Prostate gland (tissue), 2 donors: Measurements from ENCODE around the gene AKAP10.
"Not testable (repeated sequence)": the region's sequence is repeated elsewhere in the genome, so short reads cannot be mapped to it uniquely, and the experiment has no call there.

Experiments
- POLR2A ChIP-seq: fragments of 450-650 bp; IDR thresholded peaks from one replicate; pipeline ENCODE4 v1.6.1; 2016; ENCODE audit warnings: antibody characterized with exemption, mild to moderate bottlenecking
- POLR2AphosphoS5 ChIP-seq: sonication (generic); formaldehyde crosslinking; IDR thresholded peaks from one replicate; pipeline ENCODE4 v1.6.1; 2017; ENCODE audit warnings: antibody characterized with exemption
- TF ChIP-seq, protein P1 (sequence below), 4 experiments: fragments of 200-600 bp in 2 of 4; fragments of 450-650 bp in 2 of 4; sonication (generic) in 2 of 4; IDR thresholded peaks; 1 replicate in 3 of 4; 2 replicates in 1 of 4; pipeline ENCODE4 v1.5.1; 2016 to 2019; ENCODE audit warnings: antibody characterized with exemption in 4 of 4, mild to moderate bottlenecking in 2 of 4, moderate library complexity in 2 of 4

DNA sequence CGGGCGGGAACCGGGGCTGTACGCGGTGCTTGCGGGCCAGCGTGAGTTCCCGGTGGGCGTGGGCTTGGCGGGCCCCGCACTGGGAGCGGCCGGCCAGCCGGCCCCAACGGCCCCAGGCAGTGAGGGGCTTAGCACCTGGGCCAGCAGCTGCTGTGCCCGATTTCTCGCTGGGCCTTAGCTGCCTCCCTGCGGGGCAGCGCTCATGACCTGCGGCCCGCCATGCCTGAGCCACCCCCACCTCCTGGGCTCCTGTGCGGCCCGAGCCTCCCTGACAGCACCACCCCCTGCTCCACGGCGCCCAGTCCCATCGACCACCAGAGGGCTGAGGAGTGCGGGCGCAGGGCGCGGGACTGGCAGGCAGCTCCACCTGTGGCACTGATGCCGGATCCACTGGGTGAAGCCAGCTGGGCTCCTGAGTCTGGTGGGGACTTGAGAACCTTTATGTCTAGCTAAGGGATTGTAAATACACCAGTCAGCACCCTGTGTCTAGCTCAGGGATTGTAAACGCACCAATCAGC is 38.9 kb upstream of the AKAP10 start:
- TF ChIP-seq, protein P1, sequence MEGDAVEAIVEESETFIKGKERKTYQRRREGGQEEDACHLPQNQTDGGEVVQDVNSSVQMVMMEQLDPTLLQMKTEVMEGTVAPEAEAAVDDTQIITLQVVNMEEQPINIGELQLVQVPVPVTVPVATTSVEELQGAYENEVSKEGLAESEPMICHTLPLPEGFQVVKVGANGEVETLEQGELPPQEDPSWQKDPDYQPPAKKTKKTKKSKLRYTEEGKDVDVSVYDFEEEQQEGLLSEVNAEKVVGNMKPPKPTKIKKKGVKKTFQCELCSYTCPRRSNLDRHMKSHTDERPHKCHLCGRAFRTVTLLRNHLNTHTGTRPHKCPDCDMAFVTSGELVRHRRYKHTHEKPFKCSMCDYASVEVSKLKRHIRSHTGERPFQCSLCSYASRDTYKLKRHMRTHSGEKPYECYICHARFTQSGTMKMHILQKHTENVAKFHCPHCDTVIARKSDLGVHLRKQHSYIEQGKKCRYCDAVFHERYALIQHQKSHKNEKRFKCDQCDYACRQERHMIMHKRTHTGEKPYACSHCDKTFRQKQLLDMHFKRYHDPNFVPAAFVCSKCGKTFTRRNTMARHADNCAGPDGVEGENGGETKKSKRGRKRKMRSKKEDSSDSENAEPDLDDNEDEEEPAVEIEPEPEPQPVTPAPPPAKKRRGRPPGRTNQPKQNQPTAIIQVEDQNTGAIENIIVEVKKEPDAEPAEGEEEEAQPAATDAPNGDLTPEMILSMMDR (IDR thresholded peaks at IDR 0.05), result not testable (repeated sequence)
- TF ChIP-seq POLR2A, POLR2AphosphoS5: not testable (repeated sequence)
